Activated effector memory CD4-positive, alpha-beta T cell treated with anti-CD3 and anti-CD28 coated beads, Interleukin-2, amount 50 U/mL, for 16 hours (primary cell): ENCODE results near the gene CYRIA.

Experiments
- DNase-seq: peaks from one replicate; pipeline ENCODE4 v3.0.0-alpha.2; 2020

Gene CYRIA

GRCh38 chr2:16666449-16666801, 791 bp upstream of the CYRIA start:
- DNase-seq = no peak

DNA sequence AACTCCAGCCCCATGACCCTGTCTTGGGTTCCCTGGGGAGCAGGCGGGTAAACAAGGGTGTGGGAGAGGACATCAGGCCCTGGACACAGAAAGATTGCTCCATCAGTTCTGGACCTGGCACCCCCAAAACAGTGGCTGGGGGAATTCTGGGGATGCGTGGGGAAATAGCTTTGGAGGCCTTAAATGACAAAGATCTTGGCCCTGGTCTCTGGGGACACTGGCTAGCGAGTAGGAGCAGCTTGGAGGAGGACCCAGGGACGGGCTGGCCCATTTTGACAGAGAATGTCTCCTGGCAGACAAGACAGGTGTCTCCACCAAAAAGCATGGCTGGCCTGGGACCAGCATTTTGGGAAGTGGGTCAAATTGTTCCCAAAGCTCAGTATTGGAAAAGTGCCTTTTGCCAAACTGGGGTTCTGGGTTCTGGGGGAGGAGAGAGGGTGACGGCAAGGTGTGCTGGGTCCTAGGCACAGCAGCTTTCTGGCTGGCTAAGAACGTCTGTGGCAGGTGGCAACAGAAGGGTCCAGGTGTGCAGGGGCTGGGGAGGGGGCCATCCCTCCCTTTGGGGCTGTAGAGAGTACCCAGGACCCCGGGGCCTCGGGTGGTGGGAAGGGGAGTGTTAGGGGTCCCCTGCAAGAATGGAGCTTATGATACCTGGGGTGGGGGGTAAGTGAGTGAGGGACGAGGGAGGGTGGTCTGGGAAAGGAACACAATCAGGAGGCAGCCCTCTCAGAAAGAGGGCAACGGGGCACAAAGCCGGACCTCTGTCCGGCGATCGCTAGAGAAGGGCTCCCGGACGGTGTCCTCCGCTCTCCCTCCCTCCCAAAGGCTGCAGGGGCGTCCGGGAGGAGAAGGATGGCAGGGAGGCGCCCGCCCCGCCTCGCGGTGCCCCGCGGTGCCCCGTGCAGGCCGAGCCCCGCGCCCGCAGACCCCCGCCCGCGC, 556 bp downstream of the CYRIA start:
- no peak for DNase-seq

DNA sequence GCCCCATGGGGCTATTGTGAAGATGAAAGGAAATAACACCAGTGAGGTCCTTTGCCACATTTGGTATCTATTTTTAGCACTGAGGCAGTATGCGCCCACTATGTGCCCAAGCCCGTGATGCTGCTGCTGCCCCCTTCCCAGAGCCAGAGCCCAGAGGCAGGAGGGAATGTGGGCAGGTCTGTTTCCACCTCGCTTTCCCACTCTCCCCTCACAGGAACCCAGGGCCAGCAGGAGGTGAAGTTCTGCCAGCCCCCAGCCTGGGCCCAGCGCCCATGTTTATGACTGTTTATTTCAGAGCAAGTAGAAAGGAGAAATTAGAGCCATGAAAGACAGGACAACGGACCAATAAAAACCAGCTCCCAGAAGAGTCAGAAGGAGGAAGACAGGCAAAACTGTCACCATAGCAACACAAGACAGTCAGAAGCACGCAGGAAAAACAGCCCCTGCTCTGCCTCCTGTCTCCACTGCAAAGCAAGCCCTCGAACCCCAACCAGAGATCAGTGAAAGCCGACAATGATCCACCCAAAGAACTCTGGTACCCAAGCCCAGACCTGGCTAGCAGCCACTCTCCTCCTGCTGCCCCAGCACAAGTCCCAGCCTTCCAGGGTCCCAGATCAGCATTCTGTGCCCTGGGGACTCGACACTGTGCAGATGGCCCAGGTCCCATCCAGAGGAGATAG, 1.4 kb downstream of the CYRIA start:
- DNase-seq = no peak

- no peak for DNase-seq
Measured at GRCh38 chr2:16663121-16663905, 2.3 kb downstream of the CYRIA start.

GRCh38 chr2:16661936-16662839, 3.4 kb downstream of the CYRIA start:
- no peak for DNase-seq

- no peak for DNase-seq
Measured at GRCh38 chr2:16661526-16661925, 4.1 kb downstream of the CYRIA start.

GRCh38 chr2:16660556-16660955, 5.1 kb downstream of the CYRIA start:
- DNase-seq = no peak

GRCh38 chr2:16660114-16660513, 5.5 kb downstream of the CYRIA start:
- no peak for DNase-seq

DNA sequence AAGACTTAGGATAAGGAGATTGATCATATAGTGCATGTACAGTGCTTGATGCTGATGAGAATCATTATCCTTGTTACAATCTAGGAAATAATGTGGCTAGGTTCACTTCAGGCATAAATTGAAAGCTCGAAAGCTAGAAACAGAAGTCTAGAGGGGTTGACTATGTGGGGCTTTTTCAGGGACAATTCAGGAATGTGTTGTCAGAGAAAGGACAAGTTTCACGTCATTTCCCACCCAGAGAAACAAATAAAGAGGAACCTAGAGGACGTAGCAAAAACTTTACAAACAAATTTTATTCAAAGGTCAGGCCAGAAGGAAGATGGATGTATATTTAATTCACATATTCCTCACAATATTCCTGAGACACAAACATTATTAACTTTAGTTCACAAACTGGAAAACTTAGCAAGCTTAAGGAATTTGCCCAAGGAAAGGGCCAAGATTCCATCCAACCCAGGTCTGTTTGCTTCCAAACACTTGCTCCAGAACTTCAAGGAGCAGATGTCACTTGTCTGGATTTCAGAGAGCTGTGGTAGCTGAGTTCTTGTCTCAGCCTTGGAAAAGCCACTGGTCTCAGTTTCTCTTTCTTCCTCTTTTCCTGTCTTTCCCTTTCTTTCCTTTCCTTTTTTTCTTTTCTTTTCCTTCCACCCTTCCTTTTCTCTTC, 7.4 kb downstream of the CYRIA start:
- DNase-seq = no peak

- no peak for DNase-seq
Measured at GRCh38 chr2:16657671-16658070, 8.0 kb downstream of the CYRIA start.

GRCh38 chr2:16656784-16657391, 8.7 kb downstream of the CYRIA start:
- no peak for DNase-seq

DNA sequence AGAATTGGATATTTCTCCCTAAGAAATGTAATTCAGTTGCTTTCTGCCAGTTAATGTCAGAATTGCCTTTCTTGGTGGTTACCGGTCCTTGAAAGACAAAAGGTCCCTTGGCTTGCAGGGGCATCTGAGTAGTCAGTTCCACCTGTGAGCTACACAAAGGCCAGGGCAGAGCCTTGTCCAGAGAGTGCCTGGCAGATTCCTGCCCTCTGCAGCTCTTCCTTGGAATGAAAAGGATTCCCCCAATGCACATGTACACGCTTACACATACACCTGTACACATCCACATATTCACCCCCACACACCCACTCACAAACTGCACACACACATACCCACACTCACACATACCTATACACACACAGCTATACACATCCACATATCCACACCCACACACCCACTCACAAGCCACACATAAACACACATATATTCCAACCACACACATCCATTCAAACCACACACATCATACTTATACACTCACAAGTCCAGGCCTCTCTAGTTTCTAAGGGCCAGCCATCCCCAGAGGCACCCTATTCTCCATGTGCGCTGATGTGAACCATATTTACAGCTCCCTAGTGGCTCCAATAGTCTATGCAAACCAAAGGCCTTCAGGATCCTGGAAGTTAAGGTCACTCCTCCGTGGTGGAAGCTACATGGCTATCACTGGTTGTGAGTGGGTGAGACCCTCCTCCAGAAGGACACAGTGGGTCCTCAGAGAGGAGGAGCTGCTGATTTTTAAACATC, 9.6 kb downstream of the CYRIA start:
- DNase-seq = no peak

DNA sequence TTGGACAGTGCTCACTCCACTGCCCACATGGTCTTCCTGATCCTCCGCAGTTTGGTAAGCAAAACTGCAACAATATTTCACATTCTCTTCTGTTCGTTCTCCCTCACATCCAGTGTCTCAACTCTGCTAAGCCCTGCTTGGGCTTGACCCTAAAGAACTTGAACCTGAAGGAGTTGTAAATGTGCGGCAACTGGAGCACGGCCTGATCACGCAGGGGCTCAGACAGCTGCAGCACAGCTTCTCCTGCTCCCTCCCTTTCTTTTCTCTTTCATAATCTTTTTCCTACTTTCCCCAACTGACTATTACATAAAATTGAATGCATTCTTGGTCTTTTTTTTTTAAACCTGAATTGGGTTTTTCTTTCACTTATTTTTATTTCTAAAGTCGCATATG, 10.2 kb downstream of the CYRIA start:
- no peak for DNase-seq

DNA sequence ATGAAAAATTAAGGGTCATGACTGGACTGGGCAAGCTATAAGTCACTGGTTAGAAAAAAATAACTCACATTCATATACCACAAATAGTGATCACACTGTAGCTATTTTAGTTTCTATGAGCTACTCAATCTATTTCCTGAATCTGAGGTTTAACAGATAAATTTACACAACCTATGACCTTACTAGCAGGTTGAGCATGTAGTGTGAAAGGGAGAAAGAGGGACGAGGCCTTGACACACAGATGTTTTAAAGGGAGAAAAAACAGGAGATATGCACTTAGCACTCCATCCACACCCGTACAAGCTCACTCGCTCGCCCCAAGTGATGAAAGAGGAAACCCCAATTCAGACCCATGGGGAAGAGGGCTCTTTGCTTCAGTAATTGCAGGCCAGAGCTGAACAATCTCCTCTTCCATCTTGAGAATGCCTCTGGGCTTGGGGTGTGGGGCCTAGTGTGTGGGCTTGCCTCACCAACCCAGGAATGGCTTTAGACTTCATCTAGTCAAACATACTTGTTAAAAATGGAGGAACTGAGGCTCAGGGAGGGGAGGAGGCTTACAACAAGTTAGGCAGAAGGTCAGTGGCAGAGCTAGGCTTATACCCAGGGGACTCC, 10.7 kb downstream of the CYRIA start:
- DNase-seq = no peak

GRCh38 chr2:16653799-16654198, 11.8 kb downstream of the CYRIA start:
- DNase-seq = no peak

GRCh38 chr2:16653083-16653375, 12.6 kb downstream of the CYRIA start:
- DNase-seq = no peak

DNA sequence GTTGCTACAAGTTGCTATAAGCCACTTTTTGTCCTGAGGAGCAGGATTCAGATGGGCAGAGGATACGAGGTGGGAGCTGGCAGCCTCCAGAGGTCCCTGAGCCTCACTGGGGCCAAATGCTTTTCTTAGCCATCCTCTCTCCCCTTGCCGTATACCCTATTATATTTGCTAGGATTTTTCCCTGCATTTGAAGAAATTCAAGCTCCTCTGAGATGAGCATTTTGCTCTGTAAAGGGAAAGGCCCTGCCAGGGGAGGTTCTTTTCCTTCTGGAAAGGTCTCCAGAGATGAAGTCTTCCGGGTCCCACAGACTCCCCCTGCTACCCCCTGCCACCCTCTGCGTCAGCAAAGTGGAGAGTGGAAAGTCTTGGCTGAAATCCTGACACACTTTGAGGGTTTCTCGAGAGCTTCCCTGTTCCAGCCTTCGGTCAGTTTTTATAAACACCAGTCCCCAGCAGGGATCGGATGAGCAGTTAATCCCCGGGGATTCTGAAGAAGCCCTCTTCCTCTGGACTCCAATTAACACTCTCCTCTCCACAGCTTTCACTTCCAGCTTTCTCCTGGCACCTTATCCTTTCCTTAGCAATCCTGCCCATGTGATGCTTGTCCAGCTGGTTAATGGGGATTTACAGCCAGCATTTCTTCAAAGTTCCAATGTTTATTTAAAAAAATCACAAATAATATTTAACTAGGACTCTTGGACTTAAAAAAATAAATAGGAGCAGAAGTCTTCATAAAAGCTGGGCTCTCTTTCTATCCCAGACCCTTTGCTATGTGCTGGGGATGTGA, 13.1 kb downstream of the CYRIA start:
- DNase-seq = no peak

DNA sequence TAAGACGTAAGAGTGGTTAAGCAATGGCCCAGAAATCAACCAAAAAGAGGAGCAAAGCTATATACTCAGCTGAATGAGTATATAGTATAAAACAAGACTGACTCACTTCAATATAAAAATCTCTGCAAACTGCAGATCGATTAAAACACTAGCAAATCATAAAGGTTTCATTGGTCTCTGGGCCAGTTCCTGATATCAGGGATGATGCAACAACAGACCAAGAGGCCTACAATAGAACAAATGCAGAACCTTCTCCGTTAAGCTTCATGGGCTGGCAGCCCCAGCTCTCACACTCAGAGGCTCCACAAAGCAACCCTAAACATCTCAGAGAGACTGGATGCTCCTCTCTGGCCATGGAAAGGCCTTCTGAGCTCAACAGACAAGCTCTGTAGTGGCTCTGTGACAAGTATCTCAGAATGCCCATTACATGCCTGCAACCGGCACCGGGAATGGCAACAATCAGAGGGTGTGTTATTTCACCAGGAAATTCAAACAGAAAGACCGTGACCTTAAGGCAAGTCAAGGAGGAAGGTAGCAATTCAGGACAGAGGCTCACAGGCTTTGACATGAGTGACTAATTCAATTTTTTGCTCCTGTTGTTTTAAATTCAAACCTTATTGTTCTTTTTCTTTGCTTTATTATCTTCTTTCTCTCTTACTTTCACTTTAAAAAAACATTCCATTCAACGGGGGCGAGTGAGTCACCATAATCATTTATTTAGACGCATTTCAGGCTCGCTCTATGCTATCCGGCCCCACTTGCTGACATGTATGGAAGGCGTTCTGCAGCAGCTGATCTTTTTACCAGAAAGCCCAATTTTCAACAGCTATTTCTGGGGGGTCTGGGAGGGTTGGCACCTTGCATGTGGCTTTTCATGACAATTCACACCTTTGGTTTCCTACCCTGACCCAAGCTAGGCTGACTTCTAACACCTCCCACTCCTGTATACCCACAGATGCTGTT, 15.1 kb downstream of the CYRIA start:
- no peak for DNase-seq
